GM18907 (cell line): ENCODE results near the gene SLC5A3.

Source experiments
- ATAC-seq: cut with Tn5 transposase; IDR thresholded peaks from one replicate; pipeline ENCODE4 v1.9.1; 2021; ENCODE audit warnings: mild to moderate bottlenecking, moderate library complexity; ENCODE audit not compliant: unreplicated experiment

Gene SLC5A3

GRCh38 chr21:34094949-34095348, 21.6 kb downstream of the SLC5A3 start:
- ATAC-seq: no peak

GRCh38 chr21:34097442-34097841, 24.1 kb downstream of the SLC5A3 start:
- no peak for ATAC-seq

GRCh38 chr21:34100337-34100736, 27.0 kb downstream of the SLC5A3 start:
- ATAC-seq: no peak

- ATAC-seq: no peak
Observed at GRCh38 chr21:34100790-34101189, 27.4 kb downstream of the SLC5A3 start.

- ATAC-seq: no peak
Observed at GRCh38 chr21:34105947-34106541, 32.7 kb downstream of the SLC5A3 start.

GRCh38 chr21:34107606-34108005, 34.2 kb downstream of the SLC5A3 start:
- no peak for ATAC-seq

GRCh38 chr21:34109075-34109474, 35.7 kb downstream of the SLC5A3 start:
- ATAC-seq: no peak

GRCh38 chr21:34110594-34111202, 37.3 kb downstream of the SLC5A3 start:
- no peak for ATAC-seq

GRCh38 chr21:34112316-34113033, 39.1 kb downstream of the SLC5A3 start:
- ATAC-seq: no peak

- ATAC-seq: no peak
Observed at GRCh38 chr21:34113842-34114241, 40.5 kb downstream of the SLC5A3 start.

- no peak for ATAC-seq
Observed at GRCh38 chr21:34115160-34115559, 41.8 kb downstream of the SLC5A3 start.

- no peak for ATAC-seq
Observed at GRCh38 chr21:34116569-34116968, 43.2 kb downstream of the SLC5A3 start.

- ATAC-seq: no peak
Observed at GRCh38 chr21:34120867-34121266, 47.5 kb downstream of the SLC5A3 start.

GRCh38 chr21:34122047-34122446, 48.7 kb downstream of the SLC5A3 start:
- no peak for ATAC-seq
